Parathyroid adenoma (tissue), 2 donors: ENCODE measurements around the gene COA8.
A peak's percentile ranks its signal among the peaks of the same experiment; 100 is the strongest.

Experiments
- H2AFZ ChIP-seq: fragments of 300-600 bp; sonication (generic); one replicate; pipeline ENCODE4 v1.7.0; 2017; ENCODE audit warnings: antibody characterized with exemption, mild to moderate bottlenecking
- H3K27ac ChIP-seq: fragments of 300-600 bp; sonication (generic); one replicate; pipeline ENCODE4 v1.7.0; 2017
- H3K27me3 ChIP-seq: fragments of 300-600 bp; sonication (generic); one replicate; pipeline ENCODE4 v1.7.0; 2017; ENCODE audit warnings: low read length; ENCODE audit not compliant: control insufficient read depth, insufficient read depth
- H3K36me3 ChIP-seq: fragments of 300-600 bp; sonication (generic); one replicate; pipeline ENCODE4 v1.7.0; 2017; ENCODE audit warnings: low read length; ENCODE audit not compliant: control insufficient read depth, insufficient read depth
- H3K4me1 ChIP-seq: fragments of 300-600 bp; sonication (generic); one replicate; pipeline ENCODE4 v1.7.0; 2017; ENCODE audit warnings: control low read depth
- H3K4me2 ChIP-seq: fragments of 300-600 bp; sonication (generic); one replicate; pipeline ENCODE4 v1.7.0; 2017; ENCODE audit warnings: low read length
- H3K4me3 ChIP-seq: fragments of 300-600 bp; sonication (generic); one replicate; pipeline ENCODE4 v1.7.0; 2017; ENCODE audit warnings: low read depth, low read length
- H3K79me2 ChIP-seq: fragments of 300-600 bp; sonication (generic); one replicate; pipeline ENCODE4 v1.7.0; 2017; ENCODE audit warnings: control low read depth
- H3K9ac ChIP-seq: fragments of 300-600 bp; sonication (generic); one replicate; pipeline ENCODE4 v1.7.0; 2017; ENCODE audit warnings: mild to moderate bottlenecking
- H3K9me3 ChIP-seq: fragments of 300-600 bp; sonication (generic); one replicate; pipeline ENCODE4 v1.7.0; 2017; ENCODE audit warnings: low read length; ENCODE audit not compliant: control insufficient read depth
- CTCF ChIP-seq: fragments of 300-600 bp; sonication (generic); IDR thresholded peaks from one replicate; pipeline ENCODE4 v1.7.0; 2017; ENCODE audit warnings: antibody characterized with exemption, mild to moderate bottlenecking
- donor health status: primary hyperparathyroidism.

COA8 gene

GRCh38 chr14:103624860-103625259 is 62.1 kb downstream of the COA8 start:
- Histone ChIP-seq H3K36me3 (no peaks in the 10 kb centered on the region), H3K27ac (peak overlapping the region; percentile 6)

GRCh38 chr14:103625356-103626095 is 62.8 kb downstream of the COA8 start:
- no peak overlapping the region for H3K4me2 ChIP-seq
- H3K9me3 ChIP-seq: no peaks in the 10 kb centered on the region
- H3K4me1 ChIP-seq: peaks cover 12% of the 10 kb centered on the region
- peak overlapping the region; percentile 6 for H3K27ac ChIP-seq
- no peak for TF ChIP-seq CTCF
- no peak overlapping the region for H3K9ac ChIP-seq
- H2AFZ ChIP-seq: no peak overlapping the region
- H3K36me3 ChIP-seq: no peaks in the 10 kb centered on the region
- peaks cover 8% of the 10 kb centered on the region for H3K79me2 ChIP-seq
- H3K27me3 ChIP-seq: no peaks in the 10 kb centered on the region
- H3K4me3 ChIP-seq: no peak overlapping the region

More at GRCh38 chr14:103624860-103625259, 62.1 kb downstream of the COA8 start:
- H3K9ac ChIP-seq: no peak overlapping the region
- H3K79me2 ChIP-seq: peaks cover 2% of the 10 kb centered on the region
- TF ChIP-seq CTCF: no peak
- no peak overlapping the region for H2AFZ ChIP-seq
- no peaks in the 10 kb centered on the region for H3K27me3 ChIP-seq
- H3K9me3 ChIP-seq: no peaks in the 10 kb centered on the region
- peaks cover 6% of the 10 kb centered on the region for H3K4me1 ChIP-seq
- no peak overlapping the region for H3K4me2 ChIP-seq
- H3K4me3 ChIP-seq: no peak overlapping the region

- no peaks in the 10 kb centered on the region for H3K27me3 ChIP-seq
- H2AFZ ChIP-seq: no peak overlapping the region
- no peak overlapping the region for H3K4me2 ChIP-seq
- no peaks in the 10 kb centered on the region for H3K36me3 ChIP-seq
- H3K9ac ChIP-seq: no peak overlapping the region
- H3K79me2 ChIP-seq: peaks cover 12% of the 10 kb centered on the region
- H3K4me3 ChIP-seq: no peak overlapping the region
- peaks cover 13% of the 10 kb centered on the region for H3K4me1 ChIP-seq
- no peak overlapping the region for H3K27ac ChIP-seq
- no peaks in the 10 kb centered on the region for H3K9me3 ChIP-seq
- TF ChIP-seq CTCF: no peak
Observed at GRCh38 chr14:103626146-103626850, 63.5 kb downstream of the COA8 start.

GRCh38 chr14:103627073-103628025 is 64.6 kb downstream of the COA8 start:
- peaks cover 22% of the 10 kb centered on the region for H3K79me2 ChIP-seq
- H3K4me2 ChIP-seq: peak overlapping the region; percentile 94
- no peaks in the 10 kb centered on the region for H3K9me3 ChIP-seq
- H3K27me3 ChIP-seq: no peaks in the 10 kb centered on the region
- H3K4me3 ChIP-seq: peak overlapping the region; percentile 78
- H3K36me3 ChIP-seq: no peaks in the 10 kb centered on the region
- H3K9ac ChIP-seq: no peak overlapping the region
- no peak for TF ChIP-seq CTCF
- H3K4me1 ChIP-seq: peaks cover 13% of the 10 kb centered on the region
- H2AFZ ChIP-seq: peak overlapping the region; percentile 97
- peak overlapping the region; percentile 95 for H3K27ac ChIP-seq
